Neural crest cell (in vitro differentiated cells): Measurements from ENCODE around the gene GMPPB. TPM values are rescaled to one million over a fixed set of nuclear protein-coding genes. Genes with fewer than 3 reads are reported as not detected.
A peak's percentile ranks its signal among the peaks of the same experiment; 100 is the strongest.

Experiments
- DNase-seq: peaks from one replicate; pipeline ENCODE4 v3.0.0; 2021; ENCODE audit warnings: low read depth, mixed read lengths, low spot score
- H3K27ac Mint-ChIP-seq: one replicate; pipeline ENCODE4 v1.8.0; 2021; ENCODE audit warnings: mild to moderate bottlenecking, mixed read lengths; ENCODE audit not compliant: unreplicated experiment
- H3K27me3 Mint-ChIP-seq: 2 replicates; pipeline ENCODE4 v1.8.0; 2021; ENCODE audit warnings: low read depth, mild to moderate bottlenecking, mixed read lengths
- H3K36me3 Mint-ChIP-seq: 2 replicates; pipeline ENCODE4 v1.8.0; 2021; ENCODE audit warnings: low read depth, mild to moderate bottlenecking, mixed read lengths
- H3K4me1 Mint-ChIP-seq: 2 replicates; pipeline ENCODE4 v1.8.0; 2021; ENCODE audit warnings: mixed read lengths
- H3K4me3 Mint-ChIP-seq: one replicate; pipeline ENCODE4 v1.8.0; 2021; ENCODE audit warnings: mild to moderate bottlenecking, mixed read lengths
- H3K9me3 Mint-ChIP-seq: 2 replicates; pipeline ENCODE4 v1.8.0; 2021; ENCODE audit warnings: mixed read lengths
- CTCF ChIP-seq: fragments of 200-600 bp; sonication (generic); conservative IDR thresholded peaks from 2 replicates; pipeline ENCODE4 v1.5.0; 2021; ENCODE audit warnings: antibody characterized with exemption, mild to moderate bottlenecking
- total RNA-seq: library from RNA; stranded (reverse); gene quantifications from 2 replicates; pipeline ENCODE4 v1.2.1, GENCODE V29; 2021

Gene GMPPB
- total RNA-seq, 1 donor from 2014 or later = 46.1 TPM

- peaks cover 2% of the 10 kb centered on the region for H3K27me3 Mint-ChIP-seq
- H3K9me3 Mint-ChIP-seq = no peaks in the 10 kb centered on the region
- DNase-seq = no peak
- peaks cover 27% of the 10 kb centered on the region for H3K4me1 Mint-ChIP-seq
- TF ChIP-seq CTCF = no peak
- no peak overlapping the region for H3K27ac Mint-ChIP-seq
- no peaks in the 10 kb centered on the region for H3K36me3 Mint-ChIP-seq
- peak overlapping the region; percentile 98 for H3K4me3 Mint-ChIP-seq
Observed at GRCh38 chr3:49674497-49674983, 49.2 kb downstream of the GMPPB start.

GRCh38 chr3:49673715-49674496 lies 49.8 kb downstream of the GMPPB start, which contains the start of gene APEH:
Gene APEH (plus strand): TSS chr3:49674351. CDS start chr3:49674402, 51 bp downstream.
- Mint-ChIP-seq H3K9me3 (no peaks in the 10 kb centered on the region), H3K36me3 (no peaks in the 10 kb centered on the region), H3K4me3 (peak within 1 kb of the TSS; percentile 98), H3K4me1 (peaks cover 27% of the 10 kb centered on the region), H3K27ac (peak within 1 kb of the TSS; percentile 95), H3K27me3 (peaks cover 2% of the 10 kb centered on the region)
- TF ChIP-seq CTCF = no peak
- DNase-seq = peak; percentile 98

GRCh38 chr3:49673121-49673714 lies 50.5 kb downstream of the GMPPB start:
- Mint-ChIP-seq H3K9me3 (no peaks in the 10 kb centered on the region), H3K36me3 (no peaks in the 10 kb centered on the region), H3K27ac (peak overlapping the region; percentile 95), H3K27me3 (peaks cover 2% of the 10 kb centered on the region), H3K4me1 (peaks cover 31% of the 10 kb centered on the region), H3K4me3 (peak overlapping the region; percentile 98)
- DNase-seq = no peak
- no peak for TF ChIP-seq CTCF

GRCh38 chr3:49671291-49672288 lies 52.2 kb downstream of the GMPPB start:
- peak; percentile 67 for DNase-seq
- Mint-ChIP-seq H3K27ac (no peak overlapping the region), H3K36me3 (no peaks in the 10 kb centered on the region), H3K4me1 (peaks cover 37% of the 10 kb centered on the region), H3K9me3 (no peaks in the 10 kb centered on the region), H3K27me3 (peaks cover 2% of the 10 kb centered on the region), H3K4me3 (peak overlapping the region; percentile 88)
- peak; percentile 91 for TF ChIP-seq CTCF

- no peak for TF ChIP-seq CTCF
- Mint-ChIP-seq H3K36me3 (no peaks in the 10 kb centered on the region), H3K4me1 (peaks cover 40% of the 10 kb centered on the region), H3K27me3 (peaks cover 2% of the 10 kb centered on the region), H3K27ac (no peak overlapping the region), H3K4me3 (no peak overlapping the region), H3K9me3 (no peaks in the 10 kb centered on the region)
- DNase-seq = no peak
Observed at GRCh38 chr3:49670940-49671290, 52.8 kb downstream of the GMPPB start.
